VCaP (cell line): ENCODE measurements around the gene INCENP.

ENCODE experiments used
- H3K27ac ChIP-seq: fragments of 450-650 bp; 2 replicates; pipeline ENCODE4 v1.5.1; 2017
- TF ChIP-seq, protein P1 (sequence below): fragments of 450-650 bp; conservative IDR thresholded peaks from 2 replicates; pipeline ENCODE4 v1.5.1; 2017; ENCODE audit warnings: mild to moderate bottlenecking, moderate library complexity

The INCENP gene

DNA sequence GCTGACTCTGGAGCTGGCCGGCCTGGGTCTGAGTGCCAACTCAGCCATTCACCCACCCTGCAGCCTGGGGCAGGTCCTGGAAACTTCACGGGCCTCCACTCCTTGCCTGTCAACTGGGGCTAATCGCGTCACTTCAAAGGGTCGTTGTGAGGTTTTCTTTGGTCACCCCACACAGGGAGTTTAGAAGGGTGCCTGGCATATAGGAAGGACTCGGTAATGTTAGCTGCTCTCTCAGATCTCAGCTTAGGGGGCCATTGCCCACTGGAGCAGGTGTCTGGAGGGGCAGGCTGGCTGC, 7.3 kb downstream of the INCENP start:
- no peak overlapping the region for H3K27ac ChIP-seq
- TF ChIP-seq, protein P1, sequence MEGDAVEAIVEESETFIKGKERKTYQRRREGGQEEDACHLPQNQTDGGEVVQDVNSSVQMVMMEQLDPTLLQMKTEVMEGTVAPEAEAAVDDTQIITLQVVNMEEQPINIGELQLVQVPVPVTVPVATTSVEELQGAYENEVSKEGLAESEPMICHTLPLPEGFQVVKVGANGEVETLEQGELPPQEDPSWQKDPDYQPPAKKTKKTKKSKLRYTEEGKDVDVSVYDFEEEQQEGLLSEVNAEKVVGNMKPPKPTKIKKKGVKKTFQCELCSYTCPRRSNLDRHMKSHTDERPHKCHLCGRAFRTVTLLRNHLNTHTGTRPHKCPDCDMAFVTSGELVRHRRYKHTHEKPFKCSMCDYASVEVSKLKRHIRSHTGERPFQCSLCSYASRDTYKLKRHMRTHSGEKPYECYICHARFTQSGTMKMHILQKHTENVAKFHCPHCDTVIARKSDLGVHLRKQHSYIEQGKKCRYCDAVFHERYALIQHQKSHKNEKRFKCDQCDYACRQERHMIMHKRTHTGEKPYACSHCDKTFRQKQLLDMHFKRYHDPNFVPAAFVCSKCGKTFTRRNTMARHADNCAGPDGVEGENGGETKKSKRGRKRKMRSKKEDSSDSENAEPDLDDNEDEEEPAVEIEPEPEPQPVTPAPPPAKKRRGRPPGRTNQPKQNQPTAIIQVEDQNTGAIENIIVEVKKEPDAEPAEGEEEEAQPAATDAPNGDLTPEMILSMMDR = no peak

DNA sequence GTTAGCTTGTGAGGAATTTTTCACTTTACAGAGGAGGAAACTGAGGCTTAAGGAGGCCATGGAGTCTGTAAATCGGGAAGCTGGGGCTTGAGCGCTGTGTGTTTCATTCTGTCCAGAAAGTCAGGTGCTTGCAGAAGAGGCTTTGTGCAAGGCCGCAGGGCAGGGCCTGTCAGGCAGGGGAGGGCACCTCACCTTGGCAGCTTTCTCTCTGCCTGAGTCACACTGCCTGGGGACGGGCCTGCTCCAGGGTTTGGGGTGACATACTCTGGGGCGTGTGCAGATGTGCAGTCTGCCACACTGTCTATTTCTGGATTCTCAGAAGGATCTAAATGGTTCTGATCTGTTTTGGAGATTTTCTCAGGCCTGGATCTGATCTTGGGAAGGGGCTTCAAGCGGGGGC, 8.4 kb downstream of the INCENP start:
- TF ChIP-seq, protein P1 = no peak
- H3K27ac ChIP-seq = no peak overlapping the region

- H3K27ac ChIP-seq = no peak overlapping the region
- TF ChIP-seq, protein P1 = no peak
Observed at GRCh38 chr11:62132689-62133293, 9.0 kb downstream of the INCENP start.

DNA sequence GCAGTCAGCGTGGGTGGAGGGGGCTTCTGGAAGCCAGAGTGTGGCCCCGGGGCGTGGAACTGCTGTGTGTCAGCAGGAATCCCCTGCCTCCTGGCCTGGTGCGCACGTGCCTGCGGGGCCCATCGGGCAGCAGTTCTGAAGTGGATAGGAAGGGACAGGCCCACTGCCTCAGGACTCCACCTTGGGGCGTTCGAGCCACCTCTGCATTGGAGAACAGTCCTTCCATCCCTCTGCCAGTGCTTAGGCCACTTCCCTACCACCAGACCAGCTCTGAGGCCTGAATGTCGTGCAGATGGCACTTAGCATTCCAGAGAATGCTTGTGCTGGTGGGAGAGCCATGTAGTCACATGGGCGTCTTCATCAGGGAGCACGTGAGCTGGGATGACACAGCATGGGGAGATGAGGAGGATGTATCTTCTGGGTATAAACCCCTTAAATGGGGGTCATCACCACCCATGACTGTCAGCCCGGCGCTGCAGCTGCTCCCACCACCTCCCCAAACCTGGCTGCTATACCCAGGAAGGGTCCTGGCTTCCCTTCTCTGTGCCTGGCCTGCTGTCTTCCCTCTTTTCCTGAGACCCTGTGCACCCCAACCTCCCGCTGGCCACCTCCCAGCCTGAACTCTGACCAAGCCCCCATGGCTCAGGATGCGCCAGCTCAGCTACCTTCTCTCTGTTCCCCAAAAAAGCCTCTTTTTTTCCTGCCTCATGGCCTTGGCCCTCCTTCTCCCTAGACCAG, 9.7 kb downstream of the INCENP start:
- H3K27ac ChIP-seq = no peak overlapping the region; the same call in 1 of the 2 replicates
- TF ChIP-seq, protein P1 = no peak

DNA sequence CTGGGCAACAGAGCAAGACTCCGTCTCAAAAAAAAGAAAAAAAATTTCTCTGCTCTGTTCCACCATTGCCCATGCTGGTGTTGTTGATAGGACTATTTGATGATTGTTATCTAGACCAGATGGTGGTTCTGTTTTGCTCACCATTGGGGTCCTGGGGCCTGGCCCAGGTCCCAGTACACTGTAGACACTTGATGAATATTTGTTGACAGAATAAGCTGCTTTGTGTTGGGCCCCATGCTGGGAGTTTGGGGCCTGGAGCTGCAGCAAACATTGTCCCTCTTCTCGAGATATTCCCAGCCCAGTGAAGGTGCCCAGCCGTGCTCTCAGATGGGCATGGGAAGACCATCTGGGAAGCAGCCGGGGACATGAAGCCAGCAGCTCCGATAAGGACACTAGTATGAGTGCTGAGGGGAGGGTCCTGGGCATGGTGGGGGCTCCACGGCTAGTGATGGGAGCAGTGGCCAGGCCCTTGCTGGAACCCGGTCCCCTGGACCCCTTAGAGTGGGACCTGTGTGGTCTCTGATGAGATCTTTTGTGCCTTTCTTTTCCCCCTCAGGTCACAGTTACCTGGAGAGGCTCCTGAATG, 13.6 kb downstream of the INCENP start:
- no peak overlapping the region for H3K27ac ChIP-seq
- TF ChIP-seq, protein P1 = no peak

- no peak overlapping the region for H3K27ac ChIP-seq
- TF ChIP-seq, protein P1 = no peak
Observed at GRCh38 chr11:62137881-62138629, 14.2 kb downstream of the INCENP start.
